H1 (cell line): Measurements from ENCODE around the gene RNF224. TPM values are rescaled to one million over a fixed set of nuclear protein-coding genes. Genes with fewer than 3 reads are reported as not detected.

ENCODE experiments used
- CTCF ChIA-PET: fragments of 300-600 bp; sonication (Branson Sonifier 250); formaldehyde crosslinking; loops from one replicate; lab custom pipeline; 2021; ENCODE audit not compliant: partially characterized antibody; lab: Charles Lee
- POLR2A ChIA-PET: fragments of 300-600 bp; sonication (Branson Sonifier 250); formaldehyde crosslinking; loops from one replicate; lab custom pipeline; 2021; ENCODE audit warnings: inconsistent platforms; ENCODE audit not compliant: partially characterized antibody; lab: Charles Lee
- DNase-seq, 2 experiments: peaks; one replicate each; pipeline versions ENCODE4 v3.0.0 to v3.0.0-alpha.2; 2010 to 2022; ENCODE audit warnings: low spot score in 2 of 2, low read depth in 1 of 2, mixed read lengths in 1 of 2
- FAIRE-seq: peaks from 2 replicates; lab custom pipeline; 2011; peaks lifted over from hg19 to GRCh38; lab: Jason Lieb, UNC
- H2AFZ ChIP-seq: 2 replicates; pipeline ENCODE4 v1.8.1; 2012; ENCODE audit warnings: low read length, inconsistent platforms
- H2AK5ac ChIP-seq: 2 replicates; pipeline ENCODE4 v1.6.1; 2013; ENCODE audit warnings: low read depth, low read length
- H2BK120ac ChIP-seq: replicated peaks from 2 replicates; pipeline ENCODE3; 2013; ENCODE audit warnings: low read depth, low read length, inconsistent platforms
- H2BK12ac ChIP-seq: 2 replicates; pipeline ENCODE4 v1.6.1; 2013; ENCODE audit warnings: low read depth, low read length
- H2BK15ac ChIP-seq: 2 replicates; pipeline ENCODE4 v1.6.1; 2013; ENCODE audit warnings: low read length
- H2BK20ac ChIP-seq: 2 replicates; pipeline ENCODE4 v1.6.1; 2013; ENCODE audit warnings: low read length
- H2BK5ac ChIP-seq: 2 replicates; pipeline ENCODE4 v1.6.1; 2013; ENCODE audit warnings: low read depth, low read length
- H3K14ac ChIP-seq: 2 replicates; pipeline ENCODE4 v1.6.1; 2013; ENCODE audit warnings: inconsistent platforms; ENCODE audit not compliant: insufficient read length
- H3K18ac ChIP-seq: 2 replicates; pipeline ENCODE4 v1.6.1; 2013; ENCODE audit warnings: low read length; ENCODE audit errors: extremely low read depth
- H3K23ac ChIP-seq: 2 replicates; pipeline ENCODE4 v1.6.1; 2013; ENCODE audit warnings: inconsistent platforms; ENCODE audit not compliant: insufficient read length
- H3K23me2 ChIP-seq: 2 replicates; pipeline ENCODE4 v1.6.1; 2013; ENCODE audit warnings: low read depth, low read length
- H3K27ac ChIP-seq: 2 replicates; pipeline ENCODE4 v1.6.1; 2011; ENCODE audit warnings: low read depth, low read length, inconsistent platforms
- H3K27me3 ChIP-seq, 4 experiments: replicated peaks in 1 of 4; 1 replicate in 1 of 4; 2 replicates in 3 of 4; pipeline versions ENCODE4 v1.6.1 to v1.8.1; 2011 to 2013; ENCODE audit warnings: low read length in 3 of 4, mild to moderate bottlenecking in 3 of 4, inconsistent platforms in 2 of 4, mixed read lengths in 2 of 4, moderate library complexity in 1 of 4; ENCODE audit not compliant: control insufficient read depth in 3 of 4, insufficient read depth in 3 of 4; ENCODE audit errors: extremely low read depth in 1 of 4
- H3K36me3 ChIP-seq, 4 experiments: 2 replicates each; pipeline versions ENCODE4 v1.6.1 to v1.8.1; 2011 to 2013; ENCODE audit warnings: mild to moderate bottlenecking in 4 of 4, low read length in 3 of 4, moderate library complexity in 2 of 4, control low read depth in 1 of 4, inconsistent platforms in 1 of 4; ENCODE audit not compliant: insufficient read depth in 4 of 4, control insufficient read depth in 2 of 4
- H3K4ac ChIP-seq: replicated peaks from 2 replicates; pipeline ENCODE3; 2013; ENCODE audit warnings: low read length, low read depth, mixed read lengths, inconsistent platforms; ENCODE audit not compliant: insufficient read length
- H3K4me1 ChIP-seq, 4 experiments: replicated peaks in 1 of 4; 1 replicate in 1 of 4; 2 replicates in 3 of 4; pipeline versions ENCODE4 v1.6.1 to v1.8.1; 2011 to 2013; ENCODE audit warnings: low read length in 3 of 4, inconsistent platforms in 2 of 4, mixed read lengths in 1 of 4; ENCODE audit not compliant: insufficient read depth in 4 of 4, control insufficient read depth in 3 of 4
- H3K4me2 ChIP-seq, 2 experiments: 2 replicates each; pipeline versions ENCODE4 v1.6.1 to v1.8.1; 2011 to 2013; ENCODE audit warnings: low read depth in 2 of 2, low read length in 2 of 2, control low read depth in 1 of 2, inconsistent platforms in 1 of 2, mild to moderate bottlenecking in 1 of 2; ENCODE audit not compliant: insufficient read depth in 1 of 2
- H3K4me3 ChIP-seq, 4 experiments: fragments of 200-600, 300-600 bp in 1 of 4; sonication (generic), shearing (Covaris generic), sonication (Bioruptor Twin) in 1 of 4; 2 replicates each; pipeline versions ENCODE4 v1.5.1 to v1.8.1; 2011 to 2016; ENCODE audit warnings: low read length in 4 of 4, low read depth in 3 of 4, control low read depth in 2 of 4, inconsistent platforms in 2 of 4, mild to moderate bottlenecking in 2 of 4, mixed read lengths in 1 of 4, moderate library complexity in 1 of 4; ENCODE audit not compliant: insufficient read depth in 2 of 4; ENCODE audit errors: extremely low read depth in 1 of 4
- H3K56ac ChIP-seq: replicated peaks from 2 replicates; pipeline ENCODE3; 2013; ENCODE audit warnings: low read depth, mild to moderate bottlenecking, mixed read lengths, low read length, inconsistent platforms; ENCODE audit not compliant: insufficient read length
- H3K79me1 ChIP-seq: 2 replicates; pipeline ENCODE4 v1.6.1; 2013; ENCODE audit warnings: low read depth, low read length, control low read depth
- H3K79me2 ChIP-seq, 2 experiments: 2 replicates each; pipeline versions ENCODE4 v1.6.1 to v1.8.1; 2012 to 2013; ENCODE audit warnings: low read length in 2 of 2, mild to moderate bottlenecking in 2 of 2, inconsistent platforms in 1 of 2; ENCODE audit not compliant: insufficient read depth in 2 of 2, control insufficient read depth in 1 of 2
- H3K9ac ChIP-seq, 4 experiments: replicated peaks in 1 of 4; 1 replicate in 1 of 4; 2 replicates in 3 of 4; pipeline versions ENCODE4 v1.6.1 to v1.8.1; 2011 to 2013; ENCODE audit warnings: low read depth in 3 of 4, low read length in 3 of 4, control low read depth in 2 of 4, mild to moderate bottlenecking in 2 of 4, moderate library complexity in 2 of 4, inconsistent platforms in 1 of 4; ENCODE audit errors: extremely low read depth in 1 of 4
- H3K9me3 ChIP-seq, 2 experiments: 2 replicates each; pipeline versions ENCODE4 v1.6.1 to v1.8.1; 2012 to 2013; ENCODE audit warnings: mild to moderate bottlenecking in 2 of 2, moderate library complexity in 2 of 2, control low read depth in 1 of 2, inconsistent platforms in 1 of 2, low read depth in 1 of 2, low read length in 1 of 2, mixed read lengths in 1 of 2; ENCODE audit not compliant: insufficient read depth in 2 of 2
- H4K20me1 ChIP-seq, 2 experiments: replicated peaks in 1 of 2; 2 replicates each; pipeline versions ENCODE3 to v1.8.1; 2011 to 2013; ENCODE audit warnings: inconsistent platforms in 2 of 2, low read length in 2 of 2, mild to moderate bottlenecking in 1 of 2; ENCODE audit not compliant: insufficient read depth in 2 of 2, control insufficient read depth in 1 of 2
- H4K5ac ChIP-seq: 2 replicates; pipeline ENCODE4 v1.6.1; 2013; ENCODE audit warnings: low read length, low read depth, mixed read lengths, inconsistent platforms; ENCODE audit not compliant: insufficient read length
- H4K8ac ChIP-seq: 2 replicates; pipeline ENCODE4 v1.8.0; 2013; ENCODE audit warnings: mild to moderate bottlenecking, moderate library complexity, low read length, inconsistent platforms; ENCODE audit not compliant: insufficient read depth; ENCODE audit errors: extremely low read depth
- H4K91ac ChIP-seq: replicated peaks from 2 replicates; pipeline ENCODE3; 2013; ENCODE audit warnings: low read length, mixed read lengths, inconsistent platforms; ENCODE audit not compliant: insufficient read length
- KDM5A ChIP-seq: fragments of 200-600 bp; IDR thresholded peaks from 2 replicates; pipeline ENCODE4 v1.7.1; 2012; ENCODE audit warnings: mild to moderate bottlenecking, low read length, inconsistent platforms, mixed read lengths
- WGBS, 2 experiments: shearing (Covaris generic) in 1 of 2; methylation state at CpG; one replicate each; pipeline versions ENCODE4 v1.1.6 to v1.1.7; 2013 to 2015; ENCODE audit warnings: low lambda C conversion rate in 2 of 2, mixed read lengths in 2 of 2, inconsistent platforms in 1 of 2, low coverage in 1 of 2, missing lambda C conversion rate in 1 of 2; ENCODE audit not compliant: insufficient replicate concordance in 2 of 2, insufficient coverage in 1 of 2, insufficient read length in 1 of 2; ENCODE audit errors: extremely low coverage in 1 of 2, missing lambda C conversion rate in 1 of 2; 5-methylcytosine and 5-hydroxymethylcytosine counted together
- polyA plus RNA-seq, 7 experiments: library from polyadenylated mRNA; depleted of rRNA in 3 of 7; stranded (reverse) in 5 of 7; unstranded in 2 of 7; fragments of >200 nt in 5 of 7; fragments of 200-250 nt in 2 of 7; gene quantifications; 1 replicate in 5 of 7; 2 replicates in 1 of 7; 4 replicates in 1 of 7; pipeline versions ENCODE4 v1.2.1 to v1.2.3, GENCODE V29; 2011 to 2013; ENCODE audit warnings: missing spikeins in 2 of 7, mixed read lengths in 2 of 7
- total RNA-seq: library from RNA; stranded (reverse); fragmentation: NEBNext Ultra II Directional; extraction: Animal tissue kit (Norgen Biotek cat#: 25700); gene quantifications from 2 replicates; pipeline ENCODE4 v1.2.1, GENCODE V29; 2021

RNF224 gene
- total and polyA plus RNA-seq, 2 of the 8 experiments (the other 6 are each of a cell fraction or from before 2014, with no cell fraction given): 0.24 TPM; not detected in 1

DNA sequence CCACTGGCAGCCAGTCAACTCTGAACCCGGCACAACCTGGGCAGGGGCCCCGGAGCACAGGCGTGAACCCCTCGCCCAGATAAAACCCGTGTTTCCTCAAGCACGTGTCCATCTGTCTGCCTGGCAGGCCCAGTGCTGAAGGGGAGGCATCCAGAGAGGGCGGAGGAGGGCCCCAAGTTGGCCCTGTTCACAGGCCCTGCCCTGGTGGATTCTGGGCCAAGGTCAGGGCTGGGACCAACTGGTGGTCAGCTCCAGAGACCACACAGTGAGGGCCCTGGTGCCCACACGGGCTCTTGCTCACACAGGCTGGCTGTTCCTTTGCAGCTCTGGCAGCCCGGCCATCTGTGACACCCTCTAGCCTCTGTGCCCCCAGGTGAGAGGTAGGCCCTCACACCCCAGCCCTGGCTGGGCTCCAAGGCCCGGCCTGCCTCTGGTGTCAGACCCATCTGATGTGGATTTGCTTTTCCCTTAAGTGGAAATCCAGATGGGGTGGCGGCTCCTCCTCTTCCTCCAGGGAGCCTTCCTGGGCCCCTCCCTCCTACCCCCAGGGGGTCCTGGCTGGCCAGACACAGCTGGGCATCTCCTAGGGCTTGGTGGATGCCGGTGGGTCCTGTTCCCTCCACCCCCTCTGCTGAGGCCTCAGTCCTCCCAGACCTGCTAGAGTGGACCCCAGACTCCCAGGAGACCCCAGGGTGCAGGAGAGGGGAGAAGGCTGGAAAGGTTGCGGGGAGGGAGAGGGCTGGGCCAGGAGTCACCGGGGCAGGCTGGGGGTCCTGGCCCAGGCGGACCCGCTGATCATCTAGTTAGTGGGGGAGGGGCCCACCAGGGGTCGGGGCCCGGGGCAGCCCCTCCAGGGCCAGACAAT is 23.3 kb downstream of the RNF224 start:
- H3K4me2 ChIP-seq: no peak overlapping the region
- H3K9ac ChIP-seq: no peak overlapping the region
- no peak overlapping the region for H4K91ac ChIP-seq
- H3K4ac ChIP-seq: no peak overlapping the region
- H2BK120ac ChIP-seq: no peak overlapping the region
- peak overlapping the region; percentile 46; the same call in 1 of the 2 replicates for H4K8ac ChIP-seq
- H2AK5ac ChIP-seq: peak overlapping the region; percentile 82; the same call in 1 of the 2 replicates
- H3K14ac ChIP-seq: no peak overlapping the region
- H2BK20ac ChIP-seq: no peak overlapping the region
- H3K27me3 ChIP-seq: peaks cover 0 to 7% (median 0%) of the 10 kb centered on the region in 4 experiments; a peak in 3 of 7 replicates
- H3K79me2 ChIP-seq: peaks cover 0 to under 1% of the 10 kb centered on the region in 2 experiments; a peak in 1 of 4 replicates
- FAIRE-seq (no peak), DNase-seq (no peak)
- H3K18ac ChIP-seq: peak overlapping the region; percentile 48; the same call in 1 of the 2 replicates
- ChIA-PET CTCF (interaction anchor here (0.7 to 1.4 kb wide), 4 partner anchors 10 to 58 kb away, joined by 3 to 4 read pairs (median 3); partner anchors contain the start of gene TOR4A), POLR2A (interaction anchor here (47.8 to 69.9 kb wide), 2 partner anchors 6 to 16 kb away, joined by 1462 read pairs; partner anchors contain the start of genes CYSRT1, NDOR1, NELFB and RNF208)
- H4K5ac ChIP-seq: no peak overlapping the region
- 97% methylated on average over 13 of the region's 18 CpGs; no CpG with 5 or more reads in 1 of the 2 experiments for WGBS, 2 experiments
- H3K79me1 ChIP-seq: no peaks in the 10 kb centered on the region
- no peak overlapping the region for H3K23ac ChIP-seq
- no peak overlapping the region for H2AFZ ChIP-seq
- H3K4me1 ChIP-seq: peaks cover 0 to 13% (median 9%) of the 10 kb centered on the region in 4 experiments; a peak in 5 of 7 replicates
- peaks cover 9% of the 10 kb centered on the region; the same call in 1 of the 2 replicates for H3K23me2 ChIP-seq
- H3K36me3 ChIP-seq: no peaks in the 10 kb centered on the region
- H3K56ac ChIP-seq: no peak overlapping the region
- peaks cover 0 to 1% of the 10 kb centered on the region in 2 experiments for H4K20me1 ChIP-seq
- H3K4me3 ChIP-seq: no peak overlapping the region
- H3K27ac ChIP-seq: no peak overlapping the region
- no peak overlapping the region for H2BK12ac ChIP-seq
- H2BK15ac ChIP-seq: no peak overlapping the region
- no peaks in the 10 kb centered on the region for H3K9me3 ChIP-seq
- no peak overlapping the region for H2BK5ac ChIP-seq
- TF ChIP-seq KDM5A: no peak
